Endothelial cell of umbilical vein (primary cell): ENCODE results near the gene RASA1. TPM values are rescaled to one million over a fixed set of nuclear protein-coding genes. Genes with fewer than 3 reads are reported as not detected.
A peak's percentile ranks its signal among the peaks of the same experiment; 100 is the strongest.

Experiments used
- BruUV-seq: library from RNA; stranded (reverse); fragments of 400-500 nt; replicated peaks from 2 replicates; lab custom pipeline; 2021; lab: Mats Ljungman, UMichigan
- CTCF ChIA-PET: fragments of 300-600, 350-600 bp; sonication (Branson Sonifier 250); formaldehyde crosslinking; loops from one replicate; lab custom pipeline; 2021; ENCODE audit warnings: antibody characterized with exemption, inconsistent platforms; lab: Charles Lee
- POLR2A ChIA-PET: fragments of 300-600, 350-600 bp; sonication (Branson Sonifier 250); formaldehyde crosslinking; loops from one replicate; lab custom pipeline; 2021; ENCODE audit warnings: antibody characterized with exemption, inconsistent platforms; lab: Charles Lee
- DNase-seq: peaks from one replicate; pipeline ENCODE4 v3.0.0-alpha.2; 2011; ENCODE audit warnings: low read depth, low spot score
- FAIRE-seq: peaks from 2 replicates; lab custom pipeline; 2011; peaks lifted over from hg19 to GRCh38; lab: Jason Lieb, UNC
- H2AFZ ChIP-seq: 2 replicates; pipeline ENCODE4 v1.6.0; 2012; ENCODE audit warnings: low read depth, low read length, control low read depth, inconsistent platforms
- H3K27ac ChIP-seq: 2 replicates; pipeline ENCODE4 v1.5.1; 2011; ENCODE audit warnings: low read depth, mild to moderate bottlenecking, control low read depth, low read length, moderate library complexity; ENCODE audit not compliant: insufficient read depth
- H3K27me3 ChIP-seq, 2 experiments: 2 replicates each; pipeline versions ENCODE4 v1.6.0 to v1.6.1; 2011; ENCODE audit warnings: low read length in 2 of 2, mixed read lengths in 1 of 2; ENCODE audit not compliant: control insufficient read depth in 2 of 2, insufficient read depth in 2 of 2
- H3K36me3 ChIP-seq, 2 experiments: 2 replicates in 1 of 2; 3 replicates in 1 of 2; pipeline ENCODE4 v1.5.1; 2011; ENCODE audit warnings: low read length in 2 of 2, mild to moderate bottlenecking in 1 of 2, moderate library complexity in 1 of 2; ENCODE audit not compliant: control insufficient read depth in 2 of 2, insufficient read depth in 2 of 2; ENCODE audit errors: extremely low read depth in 1 of 2
- H3K4me1 ChIP-seq: 3 replicates; pipeline ENCODE4 v1.5.1; 2011; ENCODE audit warnings: mild to moderate bottlenecking, low read length; ENCODE audit not compliant: control insufficient read depth, insufficient read depth; ENCODE audit errors: extremely low read depth
- H3K4me2 ChIP-seq: 2 replicates; pipeline ENCODE4 v1.6.1; 2011; ENCODE audit warnings: low read length, control low read depth, mixed read lengths; ENCODE audit not compliant: insufficient read depth
- H3K4me3 ChIP-seq, 3 experiments: fragments of 200-600 bp in 1 of 3; sonication (generic), shearing (Covaris generic) in 1 of 3; replicated peaks in 1 of 3; 2 replicates each; pipeline ENCODE4 v1.5.1; 2011 to 2016; ENCODE audit warnings: control low read depth in 3 of 3, low read length in 3 of 3, mild to moderate bottlenecking in 2 of 3, inconsistent platforms in 1 of 3, low read depth in 1 of 3, moderate library complexity in 1 of 3; ENCODE audit not compliant: insufficient read depth in 1 of 3
- H3K79me2 ChIP-seq: 2 replicates; pipeline ENCODE4 v1.6.0; 2012; ENCODE audit warnings: low read length, inconsistent platforms; ENCODE audit not compliant: control insufficient read depth, insufficient read depth
- H3K9ac ChIP-seq: replicated peaks from 2 replicates; pipeline ENCODE3; 2011; ENCODE audit warnings: low read length, control low read depth; ENCODE audit not compliant: insufficient read depth; ENCODE audit errors: extremely low read depth
- H3K9me1 ChIP-seq: replicated peaks from 3 replicates; pipeline ENCODE4 v1.6.0; 2011; ENCODE audit warnings: mild to moderate bottlenecking, low read length; ENCODE audit not compliant: control insufficient read depth, insufficient read depth; ENCODE audit errors: extremely low read depth
- H3K9me3 ChIP-seq: replicated peaks from 2 replicates; pipeline ENCODE4 v1.5.1; 2012; ENCODE audit warnings: low read length, inconsistent platforms; ENCODE audit not compliant: control insufficient read depth, insufficient read depth
- H4K20me1 ChIP-seq: replicated peaks from 2 replicates; pipeline ENCODE3; 2011; ENCODE audit warnings: mild to moderate bottlenecking, low read length; ENCODE audit not compliant: control insufficient read depth, insufficient read depth; ENCODE audit errors: extremely low read depth
- CTCF ChIP-seq, 2 donors: IDR thresholded peaks; 1 replicate in 1 of 2; 2 replicates in 1 of 2; pipeline ENCODE4 v1.5.1; 2011; ENCODE audit warnings: low read length in 2 of 2, mild to moderate bottlenecking in 2 of 2, moderate library complexity in 2 of 2, control low read depth in 1 of 2, inconsistent platforms in 1 of 2, low read depth in 1 of 2; ENCODE audit not compliant: insufficient read depth in 1 of 2; ENCODE audit errors: extremely low read depth in 1 of 2
- EZH2 ChIP-seq: IDR thresholded peaks from 2 replicates; pipeline ENCODE4 v1.6.1; 2012; ENCODE audit warnings: borderline replicate concordance, low read depth, mild to moderate bottlenecking, moderate library complexity, low read length, inconsistent platforms; ENCODE audit not compliant: severe bottlenecking
- FOS ChIP-seq: IDR thresholded peaks from 2 replicates; pipeline ENCODE4 v1.6.1; 2011; ENCODE audit warnings: mild to moderate bottlenecking, low read length, moderate library complexity, borderline replicate concordance; ENCODE audit not compliant: insufficient read depth
- GATA2 ChIP-seq: IDR thresholded peaks from 2 replicates; pipeline ENCODE4 v1.7.0; 2011; ENCODE audit warnings: low read depth, mild to moderate bottlenecking, moderate library complexity, mixed read lengths, low read length; ENCODE audit not compliant: insufficient read length, insufficient read depth
- JUN ChIP-seq: IDR thresholded peaks from 2 replicates; pipeline ENCODE4 v1.6.1; 2011; ENCODE audit warnings: borderline replicate concordance, low read depth; ENCODE audit not compliant: insufficient read length, insufficient read depth
- MYC ChIP-seq: IDR thresholded peaks from one replicate; pipeline ENCODE4 v1.6.1; 2011; ENCODE audit warnings: mild to moderate bottlenecking, low read depth, low read length
- POLR2A ChIP-seq: IDR thresholded peaks from 2 replicates; pipeline ENCODE4 v1.6.1; 2012; ENCODE audit warnings: low read depth, mild to moderate bottlenecking, control low read depth, low read length
- POLR2AphosphoS5 ChIP-seq: IDR thresholded peaks from 2 replicates; pipeline ENCODE4 v1.6.1; 2012; ENCODE audit warnings: low read depth, mild to moderate bottlenecking, control low read depth, low read length, moderate library complexity; ENCODE audit not compliant: insufficient read depth
- dilution Hi-C: fragments of 300-500 bp; cut with MboI; formaldehyde crosslinking; loops from one replicate; pipeline ENCODE4 v1.15.0; 2019; ENCODE audit warnings: low sequenced_read_pairs; ENCODE audit not compliant: extremely low pct_ligation_motif_present
- intact Hi-C: fragments of 100-400 bp; cut with micrococcal nuclease; formaldehyde crosslinking; loops from one replicate; pipeline ENCODE4 v1.10.0; 2022
- polyA plus RNA-seq, 4 experiments: library from polyadenylated mRNA; depleted of rRNA in 3 of 4; stranded (reverse) in 3 of 4; unstranded in 1 of 4; fragments of >200 nt; gene quantifications; 2 replicates each; pipeline versions ENCODE4 v1.2.1 to v1.2.3, GENCODE V29; 2011 to 2012; ENCODE audit warnings: missing spikeins in 1 of 4
- total RNA-seq: library from RNA; stranded (reverse); gene quantifications from 2 replicates; pipeline ENCODE4 v1.2.3, GENCODE V29; 2021
- TF ChIP-seq, protein P1 (sequence below): IDR thresholded peaks from 2 replicates; pipeline ENCODE4 v1.6.1; 2011; ENCODE audit not compliant: insufficient read depth, insufficient read length

RASA1 gene
- total and polyA plus RNA-seq, 2 donors (not counting 3 experiments of a cell fraction or from before 2014, with no cell fraction given), result 23.1 to 42.0 TPM

DNA sequence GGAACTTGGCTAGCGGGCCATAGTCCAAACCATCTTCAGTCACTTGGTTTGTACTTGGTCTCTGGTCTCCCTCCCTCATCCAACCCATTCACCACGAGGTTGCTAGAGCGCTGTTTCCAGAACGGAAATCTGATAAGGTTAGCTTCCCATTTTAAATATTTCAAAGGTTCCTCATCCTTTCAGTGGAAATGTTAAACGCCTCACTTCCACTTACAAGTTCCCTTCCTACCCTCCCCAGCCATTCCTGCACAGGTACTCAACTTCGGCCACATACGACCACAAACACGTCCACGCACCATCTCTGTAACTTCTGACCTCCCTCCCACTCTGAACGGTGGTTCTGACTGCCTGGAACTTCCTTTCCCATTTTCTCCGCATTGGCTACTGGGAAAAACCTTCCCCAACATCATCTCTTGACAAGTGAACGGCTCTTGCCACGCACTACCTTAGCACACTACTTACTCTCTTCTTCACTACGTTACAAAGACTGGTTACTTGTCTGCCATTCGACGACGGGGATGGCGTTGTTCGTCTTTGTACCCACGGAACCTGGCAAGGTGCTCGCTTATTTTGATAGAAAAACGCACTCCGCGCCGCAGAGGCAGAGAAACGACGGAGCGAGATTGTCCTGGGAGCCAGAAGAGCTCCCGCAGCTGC lies 144.4 kb downstream of the RASA1 start:
- H3K36me3 ChIP-seq, result peaks cover 2 to 11% of the 10 kb centered on the region in 2 experiments
- no peaks in the 10 kb centered on the region for H3K27me3 ChIP-seq
- DNase-seq, result peak; percentile 71
- no peaks in the 10 kb centered on the region for H3K9me1 ChIP-seq
- no peaks in the 10 kb centered on the region for H3K9me3 ChIP-seq
- intact Hi-C loops, result loop anchor here (1.0 to 5.0 kb wide), 6 partner anchors 10 to 1473 kb away; partner anchors contain the start of gene COX7C
- dilution Hi-C loops, result no loop called here
- peak overlapping the region; percentile 98 for H3K9ac ChIP-seq
- FAIRE-seq, result peak; percentile 77
- peaks cover 18% of the 10 kb centered on the region for H3K4me1 ChIP-seq
- peak overlapping the region; percentile 71 to 96 (median 94) for H3K4me3 ChIP-seq
- H3K79me2 ChIP-seq, result peaks cover 45% of the 10 kb centered on the region
- TSS peak; percentile 82 for BruUV-seq
- CTCF ChIA-PET, result interaction anchor here (1.0 to 4.2 kb wide), 6 partner anchors 9 to 1312 kb away, joined by 3 to 33 read pairs (median 4); no protein-coding TSS in a partner anchor
- peak overlapping the region; percentile 88 for H3K4me2 ChIP-seq
- POLR2A ChIA-PET, result interaction anchor here (0.6 to 1.2 kb wide), 2 partner anchors 9 to 390 kb away, joined by 3 read pairs; no protein-coding TSS in a partner anchor
- peak overlapping the region; percentile 97 for H3K27ac ChIP-seq
- peak overlapping the region; percentile 16 for H2AFZ ChIP-seq
- peaks cover 3% of the 10 kb centered on the region for H4K20me1 ChIP-seq
- TF ChIP-seq CTCF (IDR thresholded peaks at IDR 0.05; ENCODE audit: extremely low read depth in 1 of 2, insufficient read depth in 1 of 2, low read depth in 1 of 2, low read length in 2 of 2) (no peak), JUN (no peak), EZH2 (no peak), MYC (no peak), FOS (no peak), GATA2 (peak; percentile 85), POLR2A (no peak), POLR2AphosphoS5 (peak; percentile 23)
- TF ChIP-seq, protein P1, sequence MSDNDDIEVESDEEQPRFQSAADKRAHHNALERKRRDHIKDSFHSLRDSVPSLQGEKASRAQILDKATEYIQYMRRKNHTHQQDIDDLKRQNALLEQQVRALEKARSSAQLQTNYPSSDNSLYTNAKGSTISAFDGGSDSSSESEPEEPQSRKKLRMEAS, result no peak
